Stimulated activated naive CD4-positive, alpha-beta T cell (primary cell): ENCODE results near the gene CHN1.
A peak's percentile ranks its signal among the peaks of the same experiment; 100 is the strongest.

ENCODE experiments used
- DNase-seq, 6 experiments: peaks; one replicate each; lab custom pipeline; 2025; lab: John Stamatoyannopoulos, UW

CHN1 gene

DNA sequence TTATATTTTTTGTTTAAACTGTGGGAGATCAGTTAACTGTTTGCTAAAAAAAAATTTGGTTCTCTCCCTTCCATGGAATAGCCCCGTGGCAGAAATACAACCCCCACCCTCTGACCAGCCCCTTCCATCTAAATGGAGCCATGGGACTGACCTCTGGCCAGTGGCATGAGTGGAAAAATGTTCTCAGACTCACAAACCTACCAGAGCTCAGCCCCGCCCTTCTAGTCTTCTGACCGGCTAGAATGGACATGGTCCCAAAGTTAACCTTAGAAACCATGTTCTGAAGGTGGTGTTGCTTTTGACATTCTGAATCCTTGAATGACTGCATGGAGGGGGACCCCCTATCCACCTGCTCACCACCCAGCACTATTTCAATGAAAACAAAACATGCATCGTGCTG, 239.6 kb downstream of the CHN1 start:
- DNase-seq, result no peak

DNA sequence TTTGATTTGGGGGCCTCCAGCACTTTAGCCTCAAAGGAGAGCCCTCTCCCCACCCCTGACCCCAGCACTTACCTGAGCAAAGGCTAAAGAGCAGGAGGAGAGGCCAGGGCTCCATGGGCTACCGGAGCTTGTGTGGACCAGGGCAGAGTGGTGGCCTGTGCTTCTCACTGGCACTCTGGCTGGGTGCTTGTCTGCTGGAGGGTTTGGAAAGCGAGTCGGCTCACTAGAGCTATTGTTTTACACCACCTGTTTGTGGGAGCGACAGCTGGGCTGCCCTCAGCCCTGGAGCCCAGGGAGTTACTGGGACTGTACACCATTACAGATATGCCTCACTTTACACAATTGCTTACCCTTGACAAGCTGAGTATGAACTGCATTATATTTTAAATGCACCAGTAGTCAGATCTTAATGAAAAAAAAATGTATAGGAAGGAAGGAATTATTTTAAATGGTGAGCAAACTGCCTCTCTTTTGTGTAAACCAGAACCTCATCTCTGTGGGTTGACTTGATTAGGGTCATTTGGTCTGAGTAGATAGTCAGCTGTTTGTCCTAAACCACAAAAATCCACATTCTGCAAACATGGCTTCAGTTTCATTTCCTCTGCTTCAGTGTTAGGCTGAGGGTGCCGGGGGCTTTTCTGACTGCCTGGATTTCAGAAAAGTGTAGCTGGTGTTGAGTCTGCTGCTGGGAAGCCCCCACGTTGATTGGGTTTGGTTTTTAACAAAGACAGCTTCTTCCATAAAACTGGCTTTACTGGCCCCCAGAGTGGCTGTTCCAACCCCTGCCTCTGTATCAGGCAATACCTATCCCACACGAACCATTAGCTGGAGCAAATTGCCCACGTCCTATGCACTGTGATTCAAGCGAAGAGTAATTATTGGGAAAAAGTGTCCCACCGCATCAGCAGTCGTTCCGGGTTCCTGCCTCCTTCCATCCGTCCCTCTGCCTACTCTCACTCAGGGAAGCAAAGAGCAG, 240.6 kb downstream of the CHN1 start, which contains the start of gene CHRNA1:
CHRNA1 (minus strand) TSS at position 193 of the 976 bp plus-strand sequence; CDS start at position 115, 78 bp downstream.
- no peak for DNase-seq

GRCh38 chr2:174763780-174764179, 241.4 kb downstream of the CHN1 start:
- no peak for DNase-seq

DNA sequence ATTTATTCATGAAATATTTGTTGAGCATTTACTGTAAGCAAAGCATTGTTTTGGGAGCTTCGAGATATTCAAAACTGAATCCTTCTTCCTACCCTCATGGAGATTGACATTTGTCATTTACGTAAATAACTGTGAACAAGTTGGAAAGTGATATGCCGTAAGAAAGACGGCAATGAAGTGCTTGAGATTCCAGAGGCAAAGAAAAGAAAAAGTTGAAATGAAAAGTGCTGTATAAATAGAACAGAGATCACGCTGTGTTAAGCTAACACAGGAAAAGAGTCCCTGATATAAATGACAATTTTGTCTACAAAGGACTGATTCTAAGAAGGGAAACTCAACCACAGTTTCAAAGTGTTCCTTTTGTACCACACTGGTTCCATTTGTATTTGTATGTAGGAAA, 242.7 kb downstream of the CHN1 start:
- DNase-seq, result no peak

DNA sequence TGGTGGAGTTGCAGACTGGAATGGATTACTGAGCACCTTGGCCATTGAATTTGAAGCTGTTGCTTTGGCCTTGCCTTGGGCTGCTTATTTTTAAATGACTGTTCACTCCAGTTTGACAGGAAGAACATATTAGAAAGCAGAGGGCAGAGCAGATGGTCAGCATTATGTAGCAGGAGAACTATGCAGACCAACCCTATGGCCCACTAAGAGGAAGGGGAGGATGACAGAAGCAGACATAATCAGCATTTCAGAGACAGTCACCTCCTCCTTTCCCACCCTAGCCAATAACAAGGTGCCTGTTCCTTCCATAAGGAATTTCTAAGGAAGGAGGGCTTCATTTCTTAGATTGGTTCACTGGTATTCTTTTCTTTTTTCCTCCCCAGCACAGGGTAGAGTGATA, 243.3 kb downstream of the CHN1 start:
- DNase-seq, result no peak

DNA sequence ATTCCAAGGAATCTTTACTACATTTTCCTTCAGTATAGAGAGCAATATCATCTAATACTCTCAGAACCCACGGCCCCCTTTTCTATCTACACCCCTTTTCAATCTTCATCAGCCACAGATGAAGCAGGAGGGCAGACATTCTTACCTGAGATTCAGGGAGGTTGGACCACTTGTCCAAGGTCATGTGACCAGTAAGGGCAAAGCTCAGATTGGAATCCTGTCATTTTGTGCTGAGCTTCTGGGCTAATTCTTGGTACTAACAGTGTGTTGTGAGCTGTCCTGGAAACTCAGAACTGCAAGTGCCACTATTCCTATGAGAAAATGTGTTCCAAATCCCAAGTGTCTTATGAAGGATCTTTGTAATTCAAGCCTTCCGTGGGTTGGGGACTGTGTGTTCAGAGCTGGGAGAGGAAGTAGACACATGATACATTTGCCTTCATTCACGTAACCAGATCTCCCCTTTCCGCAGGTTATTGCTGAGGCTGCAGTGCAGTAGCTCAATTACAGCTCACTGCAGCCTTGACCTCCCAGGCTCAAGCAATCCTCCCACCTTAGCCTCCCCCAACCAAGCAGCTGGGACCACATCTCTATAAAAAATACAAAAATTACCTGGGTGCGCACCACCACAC, 244.2 kb downstream of the CHN1 start:
- DNase-seq, result no peak

DNA sequence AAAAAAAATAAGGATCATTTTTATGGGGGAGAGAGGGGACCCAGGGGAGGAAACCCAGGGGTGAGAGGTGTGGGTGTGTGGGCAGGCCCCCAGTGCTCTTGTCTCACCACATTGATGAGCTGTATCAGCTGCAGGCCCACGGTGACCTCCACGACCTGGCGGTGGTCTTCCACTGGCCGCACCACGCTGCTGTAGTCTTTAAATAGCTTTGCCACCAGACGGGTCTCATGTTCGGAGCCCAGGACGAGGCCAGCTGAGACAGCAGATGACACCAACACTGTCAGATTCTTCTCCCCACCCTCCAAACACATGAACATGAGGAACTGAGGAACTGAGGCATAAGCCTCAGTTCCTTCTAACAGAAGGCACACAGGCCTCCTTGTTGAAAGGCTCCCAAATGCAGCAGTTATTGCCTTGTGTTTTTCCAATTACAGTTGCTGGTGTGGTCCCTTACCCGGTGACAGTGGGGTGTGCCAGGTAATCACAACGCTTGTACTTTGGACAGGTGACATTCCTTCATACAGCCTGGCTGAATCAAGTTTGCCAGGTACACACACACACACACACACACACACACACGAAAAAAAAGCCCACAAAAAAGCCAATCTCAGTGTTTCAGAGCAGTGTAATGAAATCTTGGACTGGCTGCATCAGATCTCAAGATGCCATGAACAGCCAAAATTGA, 245.7 kb downstream of the CHN1 start:
- no peak for DNase-seq

DNA sequence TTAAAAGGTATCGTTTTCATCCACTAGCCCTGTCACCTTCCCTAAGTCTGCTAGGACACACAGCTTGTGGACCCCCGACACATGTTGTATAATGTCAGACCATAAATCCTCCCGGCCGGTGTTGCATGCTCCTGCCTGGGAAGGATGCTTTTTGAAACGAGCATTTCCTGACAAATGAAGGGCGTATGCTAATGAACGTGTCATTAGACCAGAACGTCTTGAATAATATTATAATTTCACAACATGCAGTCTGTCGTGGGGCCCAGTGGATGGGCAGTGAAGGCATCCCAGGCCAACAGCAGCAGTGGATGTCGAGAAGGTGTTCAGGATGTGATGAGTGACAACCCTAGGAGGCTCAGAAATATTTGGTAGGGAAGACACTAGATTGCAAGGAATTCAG, 248.4 kb downstream of the CHN1 start:
- no peak for DNase-seq

GRCh38 chr2:174753038-174753633, 252.0 kb downstream of the CHN1 start:
- DNase-seq, result no peak

DNA sequence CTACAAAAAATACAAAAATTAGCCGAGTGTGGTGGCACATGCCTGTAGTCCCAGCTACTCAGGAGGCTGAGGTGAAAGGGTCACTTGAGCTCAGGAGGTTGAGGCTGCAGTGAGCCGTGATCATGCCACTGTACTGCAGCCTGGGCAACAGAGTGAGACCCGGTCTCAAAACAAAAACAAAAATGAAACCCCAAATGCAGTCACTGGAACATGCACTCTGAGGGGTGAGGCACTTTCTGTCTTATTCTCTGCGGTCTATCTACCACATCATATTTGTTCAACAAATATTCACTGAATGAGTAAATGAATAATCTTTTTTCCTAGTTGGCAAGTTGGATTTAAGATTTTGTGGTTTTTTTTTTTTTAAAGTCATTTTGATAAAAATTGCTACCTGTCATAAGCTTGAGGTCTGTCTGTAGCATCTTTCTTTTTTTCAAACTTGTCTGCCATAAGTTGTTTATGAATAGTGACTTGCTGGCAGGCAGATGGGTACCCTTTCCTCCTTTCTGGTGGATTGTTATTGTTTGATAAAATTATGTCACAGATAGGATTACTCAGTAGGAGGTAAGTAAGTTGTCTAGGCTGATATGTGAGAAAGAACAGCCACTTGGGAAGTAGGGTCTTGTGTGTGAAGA, 252.7 kb downstream of the CHN1 start:
- DNase-seq, result no peak

DNA sequence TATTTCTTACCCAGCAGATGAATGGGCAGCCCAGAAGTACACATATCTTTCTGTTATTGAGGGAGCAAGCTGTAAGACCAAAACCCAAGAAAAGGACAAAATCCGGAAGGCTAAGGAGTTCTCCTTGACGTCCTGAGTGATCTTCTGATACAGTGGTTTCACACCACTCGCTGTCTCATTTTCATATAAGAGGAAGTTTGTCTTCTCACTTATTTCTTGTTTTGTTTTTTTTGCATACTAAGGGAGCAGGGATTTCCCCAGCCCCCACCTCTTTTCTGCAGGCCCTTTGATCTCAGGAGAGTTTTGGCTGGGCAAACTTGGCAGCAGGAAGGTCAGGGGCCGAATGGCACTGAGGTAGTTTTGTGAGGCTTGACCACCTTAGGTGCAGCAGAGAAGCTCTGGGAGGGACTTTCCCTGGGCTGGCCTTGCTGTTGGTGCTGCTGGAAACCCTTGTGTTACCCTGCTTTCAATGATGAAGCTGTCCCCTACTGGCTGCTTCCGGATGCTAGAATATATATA, 254.2 kb downstream of the CHN1 start:
- DNase-seq, result peak; percentile 6 to 21 (median 11)

- DNase-seq, result no peak
These were observed 255.4 kb downstream of the CHN1 start for GRCh38 chr2:174749793-174750192.

DNA sequence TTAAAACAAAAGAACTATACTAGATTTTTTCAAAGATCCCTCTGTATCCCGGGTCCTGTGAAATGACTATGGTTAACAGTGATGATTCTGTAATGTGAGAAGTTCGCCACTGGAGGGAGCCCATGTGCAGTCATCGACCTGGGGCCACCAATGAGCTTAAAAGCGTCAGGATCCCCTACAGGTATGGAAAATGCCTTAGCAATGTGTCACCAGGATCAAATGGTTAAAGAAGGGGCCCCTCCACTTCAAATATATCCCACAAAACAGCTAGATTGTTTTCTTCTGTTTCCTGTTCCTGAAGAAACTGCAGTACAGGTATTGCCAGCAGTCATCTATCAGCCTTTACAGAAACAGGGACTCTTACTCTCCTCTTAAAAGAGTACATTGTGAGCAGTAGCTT, 256.2 kb downstream of the CHN1 start:
- peak; percentile 39 to 83 (median 54) for DNase-seq
